Activated CD4-positive, alpha-beta T cell treated with anti-CD3 and anti-CD28 coated beads, Interleukin-2, amount 50 U/mL, for 24 hours (primary cell): ENCODE data around the gene MGAM2.

Experiments used
- DNase-seq, 2 donors: peaks; one replicate each; pipeline ENCODE4 v3.0.0-alpha.2; 2020; ENCODE audit warnings: low read depth in 1 of 2, low spot score in 1 of 2

Gene MGAM2

DNA sequence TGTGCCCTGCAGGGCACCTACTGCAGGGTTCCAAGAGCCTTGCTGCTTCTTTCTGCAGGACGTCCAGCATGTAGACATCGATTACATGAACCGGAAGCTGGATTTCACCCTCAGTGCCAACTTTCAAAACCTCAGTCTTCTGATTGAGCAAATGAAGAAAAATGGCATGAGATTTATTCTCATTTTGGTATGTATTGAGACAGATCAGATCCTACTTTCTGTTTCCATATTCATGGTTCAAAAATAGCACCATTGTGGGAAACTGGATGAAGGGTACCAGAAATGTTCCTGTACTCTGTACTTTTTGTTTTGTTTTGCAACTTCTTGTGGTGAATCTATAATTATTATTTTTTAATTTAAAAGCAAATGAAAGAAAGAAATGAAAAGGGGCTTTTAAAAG lies 64.1 kb downstream of the MGAM2 start:
- DNase-seq: no peak

DNA sequence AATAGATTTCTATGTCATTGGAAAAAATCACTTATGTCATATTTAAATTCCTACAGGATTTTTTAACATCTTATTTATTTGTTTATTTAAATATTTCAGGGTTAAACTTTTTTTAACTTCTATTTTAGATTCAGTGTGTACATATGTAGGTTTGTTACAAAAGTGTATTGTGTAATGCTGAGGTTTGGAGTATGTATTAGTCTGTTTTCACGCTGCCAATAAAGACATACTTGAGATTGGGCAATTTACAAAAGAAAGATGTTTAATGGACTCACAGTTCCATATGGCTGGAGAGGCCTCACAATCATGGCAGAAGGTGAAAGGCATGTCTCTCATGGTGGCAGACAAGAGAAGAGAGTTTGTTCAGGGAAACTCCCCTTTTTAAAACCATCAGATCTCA lies 65.4 kb downstream of the MGAM2 start:
- DNase-seq: no peak

DNA sequence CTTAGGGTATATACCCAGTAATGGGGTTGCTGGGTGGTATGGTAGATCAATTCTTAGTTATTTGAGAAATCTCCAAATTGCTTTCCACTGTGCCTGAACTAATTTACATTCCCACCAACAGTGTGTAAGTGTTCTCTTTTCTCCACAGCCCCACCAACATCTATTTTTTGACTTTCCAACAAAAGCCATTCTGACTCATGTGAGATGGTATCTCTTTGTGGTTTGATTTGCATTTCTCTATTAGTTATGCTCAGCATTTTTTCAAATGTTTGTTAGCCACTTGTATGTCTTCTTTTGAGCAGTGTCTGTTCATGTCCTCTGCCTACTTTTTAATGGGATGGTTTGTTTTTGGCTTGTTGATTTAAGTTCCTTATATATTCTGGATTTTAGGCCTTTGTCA lies 66.4 kb downstream of the MGAM2 start:
- no peak for DNase-seq

DNA sequence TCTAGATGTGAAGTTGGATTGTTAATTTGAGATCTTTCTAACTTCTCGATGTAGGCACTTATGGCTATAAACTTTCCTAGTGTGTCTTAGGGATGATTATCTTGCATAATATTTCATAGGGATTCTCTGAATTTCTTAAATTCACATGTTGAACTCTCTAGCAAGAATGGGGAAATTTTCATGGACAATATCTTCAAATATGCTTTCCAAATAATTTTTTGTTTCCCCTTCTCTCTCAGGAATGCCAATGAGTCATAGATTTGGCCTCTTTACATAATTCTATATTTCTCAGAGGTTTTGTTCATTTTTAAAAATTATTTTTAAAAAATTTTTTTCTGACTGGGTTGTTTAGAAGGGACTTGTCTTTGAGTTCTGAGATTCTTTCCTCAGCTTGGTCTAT lies 68.9 kb downstream of the MGAM2 start:
- DNase-seq: no peak

DNA sequence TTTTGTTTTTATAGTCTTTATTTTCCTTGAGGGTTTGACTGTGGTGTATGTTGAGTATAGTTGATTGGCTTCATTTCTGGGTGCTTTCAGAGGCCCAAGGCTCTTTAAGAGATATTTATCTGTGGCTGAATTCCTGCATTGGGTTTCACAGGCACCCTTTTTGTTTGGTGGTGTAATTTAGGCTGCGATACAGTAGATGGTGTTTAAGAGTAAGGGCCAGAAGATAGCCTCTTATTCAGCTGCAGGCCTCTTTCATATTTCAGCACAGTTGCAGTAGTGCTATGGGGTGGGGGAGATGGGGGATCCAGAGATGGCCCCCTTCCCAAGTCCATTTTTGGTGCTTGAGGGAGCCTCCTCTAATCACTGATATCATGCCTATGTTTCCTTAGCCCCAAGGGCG lies 69.7 kb downstream of the MGAM2 start:
- no peak for DNase-seq

DNA sequence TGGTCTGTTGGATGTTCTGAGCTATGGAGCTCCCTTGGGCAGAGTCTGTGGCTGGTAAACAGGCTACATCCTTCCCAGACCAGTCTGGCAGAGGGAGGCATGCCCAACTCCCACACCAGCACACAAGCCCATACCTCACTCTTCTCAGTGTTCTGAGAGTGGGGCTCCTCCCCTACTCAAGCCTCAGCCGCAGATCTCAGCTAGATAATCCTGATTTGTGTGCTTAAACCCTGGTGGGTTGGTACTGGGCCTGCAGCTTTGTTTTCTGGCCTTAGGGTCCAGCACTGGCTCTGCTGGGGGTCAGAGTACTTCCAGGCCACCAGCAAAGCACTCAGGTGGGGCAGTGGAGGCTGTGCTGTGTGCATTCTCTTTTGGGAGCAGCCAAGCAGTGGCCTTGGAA lies 70.4 kb downstream of the MGAM2 start:
- no peak for DNase-seq

DNA sequence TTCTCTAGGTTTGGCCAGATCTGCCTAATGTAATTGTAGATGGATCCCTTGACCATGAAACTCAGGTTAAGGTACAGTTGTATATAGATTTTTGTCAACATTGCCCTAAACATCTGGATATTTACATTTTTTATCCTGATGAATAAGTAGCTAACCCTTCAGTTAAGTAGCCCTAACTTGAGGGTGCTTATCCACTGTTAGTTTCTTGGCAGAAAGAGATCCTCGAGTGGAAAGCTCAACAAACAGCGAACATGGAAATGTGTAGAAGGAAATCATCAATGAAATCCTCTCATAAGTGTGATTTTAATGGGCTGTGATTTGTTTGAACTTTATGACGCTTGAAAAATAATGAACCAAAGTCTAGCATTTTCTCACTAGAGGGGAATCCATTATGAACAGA lies 73.6 kb downstream of the MGAM2 start:
- DNase-seq: no peak

DNA sequence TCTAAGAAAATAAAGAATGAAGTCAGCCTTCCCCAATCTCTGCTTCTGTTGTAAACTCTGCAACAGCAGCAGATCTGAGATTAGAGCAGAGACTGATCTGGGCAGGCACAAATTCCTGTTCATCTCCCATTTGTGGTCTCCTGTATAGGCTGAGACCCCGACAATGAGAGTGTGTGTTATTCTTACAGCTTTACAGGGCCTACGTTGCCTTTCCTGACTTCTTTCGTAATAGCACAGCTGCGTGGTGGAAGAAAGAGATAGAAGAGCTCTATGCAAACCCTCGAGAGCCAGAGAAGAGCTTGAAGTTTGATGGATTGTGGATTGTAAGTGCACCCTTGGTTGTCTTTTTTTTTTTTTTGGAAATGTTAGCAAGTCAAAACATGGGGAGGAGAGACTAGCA lies 74.3 kb downstream of the MGAM2 start:
- no peak for DNase-seq

DNA sequence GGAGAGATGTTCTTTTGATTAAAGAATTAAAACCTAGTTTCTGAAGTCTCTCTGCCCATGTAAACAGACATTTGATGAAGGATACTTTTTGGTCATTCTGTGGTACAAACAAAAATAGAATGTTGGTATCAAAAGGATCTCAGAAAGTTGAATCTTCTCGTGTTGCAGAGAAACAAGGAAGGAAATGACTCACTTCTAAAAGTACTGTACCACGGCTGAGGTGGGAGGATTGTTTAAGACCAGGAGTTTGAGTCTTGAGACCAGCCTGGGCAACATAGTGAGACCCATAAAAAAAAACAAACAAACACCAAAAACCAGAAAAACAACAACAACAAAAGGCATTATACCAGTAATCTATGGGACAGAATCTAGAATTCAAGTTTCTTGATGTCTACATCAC lies 76.6 kb downstream of the MGAM2 start:
- DNase-seq: no peak

DNA sequence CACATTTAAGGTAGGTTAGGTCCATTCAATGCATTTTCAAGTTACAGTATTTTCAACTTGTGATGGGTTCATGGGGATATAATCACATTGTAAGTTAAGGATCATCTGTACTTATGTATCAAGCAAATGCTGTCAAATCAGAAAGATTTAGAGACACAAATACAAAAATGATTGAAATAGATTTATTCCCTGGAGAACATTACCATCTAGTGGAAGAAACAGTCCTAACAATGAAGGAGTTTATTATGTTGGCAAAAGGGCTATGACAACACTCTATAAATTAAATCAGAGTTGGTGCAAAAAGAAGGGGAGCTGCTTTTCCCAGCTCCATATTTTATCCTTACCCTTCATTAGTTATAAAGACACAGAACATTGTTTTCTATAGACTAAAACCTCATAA lies 77.3 kb downstream of the MGAM2 start:
- DNase-seq: no peak

DNA sequence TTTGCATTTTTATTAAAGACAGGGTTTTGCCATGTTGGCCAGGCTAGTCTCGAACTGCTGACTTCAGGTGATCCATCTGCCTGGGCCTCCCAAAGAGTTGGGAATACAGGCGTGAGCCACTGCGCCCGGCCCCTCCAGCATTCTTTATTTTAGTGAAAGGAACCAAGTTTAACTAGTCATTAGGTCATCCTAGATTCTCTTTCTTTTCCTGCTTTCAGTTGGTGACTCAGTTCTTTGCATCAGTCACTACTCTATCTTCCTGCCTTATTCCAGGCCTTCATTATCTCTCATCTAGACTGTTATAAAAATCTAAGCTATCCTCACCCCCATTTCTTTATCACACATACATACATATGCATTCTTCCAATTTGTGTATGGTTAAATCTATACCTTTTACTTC lies 82.7 kb downstream of the MGAM2 start:
- DNase-seq: no peak

DNA sequence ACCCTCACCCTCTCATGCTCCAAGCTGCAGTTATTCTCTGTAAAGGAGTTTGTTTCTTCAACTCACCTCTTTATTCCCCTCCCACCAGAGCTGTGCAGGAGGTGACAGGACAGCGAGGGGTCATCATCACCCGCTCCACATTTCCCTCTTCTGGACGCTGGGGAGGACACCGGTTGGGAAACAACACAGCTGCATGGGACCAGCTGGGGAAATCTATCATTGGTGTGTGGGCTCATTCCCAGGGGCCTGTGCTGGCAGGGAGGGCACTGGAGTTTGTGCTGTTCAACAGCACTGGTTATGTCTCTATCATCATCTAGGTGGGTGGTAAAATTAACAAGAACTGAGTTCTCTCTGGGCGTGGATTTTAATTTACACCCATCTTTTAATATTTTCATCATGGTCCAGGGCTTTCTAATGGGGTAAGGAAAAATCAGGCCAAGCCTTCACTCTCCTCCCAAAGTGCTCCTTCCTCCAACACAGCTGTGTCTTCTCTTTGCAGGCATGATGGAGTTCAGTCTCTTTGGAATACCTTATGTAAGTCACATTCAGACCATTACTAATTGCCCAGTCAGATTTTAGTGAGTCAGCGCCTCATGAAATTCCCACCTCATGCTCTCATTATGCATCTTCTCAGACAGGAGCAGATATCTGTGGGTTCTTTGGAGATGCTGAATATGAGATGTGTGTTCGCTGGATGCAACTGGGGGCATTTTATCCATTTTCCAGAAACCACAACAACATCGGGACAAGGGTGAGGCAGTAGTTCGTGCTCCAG lies 84.7 kb downstream of the MGAM2 start:
- DNase-seq: no peak

DNA sequence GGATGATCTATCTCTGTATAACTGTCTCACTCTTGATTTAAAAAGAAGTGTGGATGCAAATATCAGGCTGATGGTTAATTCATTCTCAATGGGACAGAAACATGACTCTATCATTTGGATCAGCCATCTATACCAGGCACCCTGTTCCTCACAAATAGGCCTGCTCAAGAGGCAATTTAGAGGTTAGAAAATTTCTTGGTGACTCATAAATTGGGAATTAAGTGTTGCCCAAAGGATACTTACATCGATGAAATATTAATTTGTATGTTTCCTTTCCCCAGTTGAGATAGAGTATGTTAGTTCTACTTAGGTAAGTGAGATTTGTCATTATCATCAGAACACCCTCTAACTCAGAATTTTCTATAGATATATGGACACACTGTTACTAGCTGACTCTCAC lies 88.7 kb downstream of the MGAM2 start:
- no peak for DNase-seq

DNA sequence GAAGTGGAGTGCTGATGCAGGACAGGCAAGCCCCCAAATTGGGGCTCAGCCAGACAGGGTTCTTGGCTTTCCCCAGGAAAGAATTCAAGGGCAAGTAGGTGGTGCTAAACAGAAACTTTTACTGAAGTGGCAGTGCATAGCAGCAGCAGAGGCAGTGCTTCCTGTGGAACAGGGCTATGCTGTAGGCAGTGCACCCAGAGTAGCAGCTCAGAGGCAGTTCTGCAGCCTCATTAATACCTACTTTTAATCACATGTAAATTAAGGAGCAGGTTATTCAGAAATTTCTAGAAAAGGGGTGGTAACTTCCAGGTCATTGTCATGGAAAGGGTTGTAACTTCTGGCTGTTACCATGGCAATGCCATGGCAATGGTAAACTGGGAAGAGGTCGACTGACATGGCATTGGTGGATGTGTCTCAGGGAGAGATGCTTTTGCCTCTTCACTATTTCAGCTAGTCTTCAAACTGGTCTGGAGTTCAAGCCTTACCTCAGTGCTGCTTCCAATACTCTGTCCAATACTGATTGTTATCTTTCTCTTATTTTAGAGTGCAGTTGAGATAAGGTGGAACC lies 117.1 kb downstream of the MGAM2 start:
- DNase-seq: no peak

DNA sequence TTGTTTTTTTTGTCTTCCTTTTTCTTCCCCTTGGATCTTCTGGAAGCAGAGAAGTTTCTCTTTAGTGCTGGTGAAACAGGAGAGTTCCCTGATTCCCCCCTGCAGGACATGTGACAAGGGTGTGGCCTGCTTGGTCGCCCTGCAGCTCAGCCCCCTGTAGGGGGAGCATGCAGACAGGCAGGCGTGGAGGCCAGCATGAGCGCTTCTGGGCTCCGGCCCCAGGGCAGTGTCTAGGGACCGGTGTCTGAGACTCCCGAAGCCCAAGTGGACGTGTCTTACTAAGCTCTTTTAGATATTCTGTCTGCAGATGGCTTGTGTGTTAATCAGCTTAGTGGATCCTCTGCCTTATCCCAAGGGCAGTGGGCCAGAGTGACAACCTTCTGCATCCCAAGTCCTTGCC lies 120.2 kb downstream of the MGAM2 start:
- DNase-seq: no peak

DNA sequence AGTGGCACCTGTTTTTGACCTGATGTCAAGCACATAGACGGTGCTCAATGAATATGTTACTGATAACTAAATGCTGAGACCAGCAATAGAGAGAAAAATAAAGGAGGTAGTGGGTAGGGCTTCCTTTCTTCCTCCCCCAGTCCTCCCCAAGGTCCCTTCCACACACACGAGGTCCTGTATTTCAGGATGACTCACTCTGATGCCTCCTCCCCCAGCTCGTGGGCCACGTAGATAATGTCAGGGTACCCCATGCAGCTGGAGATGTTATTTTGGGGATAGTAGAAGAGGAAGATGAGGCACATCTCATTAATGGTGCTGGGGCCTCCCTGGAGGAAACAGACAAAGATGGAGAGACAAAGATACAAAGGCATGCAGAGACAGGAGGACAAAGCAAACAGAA lies 129.0 kb downstream of the MGAM2 start:
- no peak for DNase-seq

DNA sequence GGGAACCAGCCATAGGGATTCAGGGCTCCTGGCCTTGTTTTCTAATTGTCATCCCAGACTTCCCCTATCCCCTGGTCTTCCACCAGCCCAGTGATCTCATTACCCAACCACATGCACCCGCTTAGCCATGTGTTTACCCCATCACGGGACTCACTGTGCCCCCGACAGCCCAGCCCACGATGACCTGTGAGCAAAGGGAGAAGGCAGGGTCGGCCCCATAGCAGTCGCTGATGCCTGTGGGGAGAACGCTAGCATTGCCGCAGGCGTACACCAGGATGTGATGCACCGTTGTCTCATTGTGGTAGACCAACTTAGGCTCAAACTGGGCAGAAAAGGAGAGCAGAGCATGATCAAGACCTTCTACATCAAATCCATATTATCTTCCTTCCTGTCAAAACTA lies 132.3 kb downstream of the MGAM2 start:
- no peak for DNase-seq

DNA sequence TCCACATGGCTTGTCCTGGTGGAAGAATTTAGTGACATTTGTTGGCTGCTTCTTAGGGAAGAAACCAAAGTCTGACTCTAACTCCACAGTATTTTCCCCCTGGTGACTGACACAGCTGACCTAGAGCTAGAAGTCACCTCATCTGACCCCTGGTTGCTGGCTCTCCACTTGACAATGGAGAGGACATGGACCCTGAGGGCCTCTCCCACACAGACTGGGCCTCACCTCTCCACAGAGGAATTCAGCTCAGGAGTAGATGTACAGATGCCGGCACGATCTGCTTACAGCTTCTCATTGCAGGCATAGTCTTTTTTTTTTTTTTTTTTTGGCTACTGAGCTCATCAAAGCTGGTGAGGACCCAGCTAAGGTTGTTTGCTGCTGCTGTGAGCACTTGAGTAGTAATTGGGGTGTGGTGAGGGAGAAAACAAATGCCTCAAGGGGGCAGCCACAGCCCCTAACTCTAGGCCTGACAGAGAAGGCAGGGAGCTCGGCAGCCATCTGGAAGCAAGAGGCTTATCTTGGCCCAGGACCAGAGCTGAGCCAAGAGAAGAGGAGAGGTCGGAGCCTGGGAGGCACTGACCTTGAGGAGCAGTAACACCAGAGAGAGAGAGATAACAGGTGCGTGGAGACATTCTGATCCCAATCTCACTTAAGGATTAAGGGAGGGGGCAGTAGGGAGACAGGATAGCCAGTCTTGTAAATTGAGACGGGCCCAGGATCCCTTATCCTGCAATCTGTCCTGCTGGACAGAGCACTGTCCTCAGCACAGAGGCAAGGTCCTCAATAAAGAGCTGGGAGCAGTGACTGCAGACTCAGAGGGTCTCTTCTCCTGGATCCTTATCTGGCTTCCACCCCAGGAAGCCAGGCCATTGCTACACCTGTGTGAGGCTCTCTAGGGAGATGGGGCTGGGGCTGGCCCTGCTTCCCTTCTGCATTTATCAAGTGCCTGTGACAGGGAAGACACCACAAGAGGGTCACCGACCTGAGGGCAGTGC lies 136.9 kb downstream of the MGAM2 start:
- DNase-seq: no peak

DNA sequence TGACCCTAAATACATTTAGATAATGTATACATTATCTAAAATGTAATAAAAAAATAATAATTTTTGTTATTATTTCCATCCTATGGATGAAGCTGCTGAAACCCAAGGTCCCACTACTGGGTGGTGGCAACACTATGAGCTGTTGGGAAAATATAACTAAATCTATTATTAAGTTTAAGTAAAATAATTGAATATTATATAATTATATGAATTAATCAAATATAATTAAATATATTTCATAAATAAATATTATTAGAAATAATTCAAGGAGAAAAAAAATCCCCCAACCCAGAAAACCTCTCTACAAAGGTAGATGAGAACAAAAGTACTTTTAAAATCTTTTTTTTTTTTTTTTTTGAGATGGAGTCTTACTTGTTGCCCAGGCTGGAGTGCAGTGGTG lies 138.4 kb downstream of the MGAM2 start:
- DNase-seq: no peak

DNA sequence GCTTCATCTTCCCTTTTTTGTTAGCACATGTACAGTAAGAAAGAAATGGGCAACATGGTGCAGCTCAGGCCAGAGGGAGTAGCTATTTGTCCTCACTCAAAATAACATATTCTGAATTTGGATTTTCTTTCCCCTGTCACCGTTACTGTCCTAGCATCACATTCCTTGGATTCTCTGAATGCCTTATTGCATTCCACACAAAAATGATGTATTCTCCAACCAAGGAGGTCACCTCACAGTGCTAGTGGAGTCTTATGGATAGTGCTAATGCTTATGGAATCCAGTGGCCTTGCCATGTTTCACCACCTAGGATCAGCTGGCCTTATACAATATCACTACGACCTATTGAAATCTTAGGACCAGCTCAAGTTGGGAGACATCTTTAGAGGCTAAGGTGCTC lies 139.2 kb downstream of the MGAM2 start:
- no peak for DNase-seq

DNA sequence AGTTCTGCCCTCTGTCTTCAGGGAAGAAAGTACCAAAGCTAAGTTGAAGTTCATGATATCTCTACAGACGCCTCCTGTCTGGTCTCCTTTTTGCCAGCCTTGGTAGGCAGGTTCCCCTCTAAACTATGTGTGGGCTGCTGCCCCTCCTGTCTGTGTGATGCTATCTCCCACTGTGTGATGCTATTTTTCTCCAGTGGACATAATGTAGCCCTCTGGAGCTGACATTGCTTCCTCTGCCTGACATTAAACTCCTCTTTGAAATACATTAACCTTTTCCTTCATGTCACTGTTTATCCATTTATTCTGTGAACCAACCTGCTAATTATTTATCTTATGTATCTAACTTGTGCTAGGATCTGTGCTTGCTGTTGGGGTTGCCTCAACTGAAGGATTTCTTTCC lies 146.4 kb downstream of the MGAM2 start, which contains the start of gene PRSS58:
TSS of gene PRSS58 (minus strand) at position 101 of the 400 bp plus-strand sequence. CDS start 351 bp downstream, outside the sequence.
- no peak for DNase-seq
